ENCODE results near the gene COMMD1.

DNA sequence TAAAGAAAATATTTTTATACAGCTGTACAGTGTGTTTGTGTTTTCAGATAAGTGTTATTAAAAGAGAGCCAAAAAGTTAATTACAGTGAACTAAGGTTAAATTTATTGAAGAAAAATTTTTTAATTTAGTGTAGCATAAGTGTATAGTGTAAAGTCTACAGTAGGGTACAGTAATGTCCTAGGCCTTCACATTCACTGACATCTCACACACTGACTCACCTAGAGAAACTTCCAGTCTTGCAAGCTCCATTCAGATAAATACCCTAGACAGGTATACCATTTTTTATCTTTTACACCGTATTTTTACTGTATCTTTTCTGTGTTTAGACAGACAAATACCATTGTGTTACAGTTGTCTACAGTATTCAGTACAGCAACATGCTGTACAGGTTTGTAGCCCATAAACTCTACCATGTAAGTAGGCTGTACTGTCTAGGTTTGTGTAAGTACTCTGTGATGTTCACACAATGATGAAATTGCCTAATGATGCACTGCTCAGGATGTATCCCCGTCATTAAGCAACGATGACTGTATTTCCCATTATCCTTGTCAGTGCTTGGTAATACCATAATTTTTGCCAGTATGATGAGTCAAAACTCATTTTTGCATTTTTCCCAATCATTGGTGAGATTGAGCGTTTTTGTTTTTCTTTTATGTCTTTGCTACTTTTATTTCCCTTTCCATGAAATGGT is 242.3 kb downstream of the COMMD1 start:
- TF ChIP-seq, protein P1, sequence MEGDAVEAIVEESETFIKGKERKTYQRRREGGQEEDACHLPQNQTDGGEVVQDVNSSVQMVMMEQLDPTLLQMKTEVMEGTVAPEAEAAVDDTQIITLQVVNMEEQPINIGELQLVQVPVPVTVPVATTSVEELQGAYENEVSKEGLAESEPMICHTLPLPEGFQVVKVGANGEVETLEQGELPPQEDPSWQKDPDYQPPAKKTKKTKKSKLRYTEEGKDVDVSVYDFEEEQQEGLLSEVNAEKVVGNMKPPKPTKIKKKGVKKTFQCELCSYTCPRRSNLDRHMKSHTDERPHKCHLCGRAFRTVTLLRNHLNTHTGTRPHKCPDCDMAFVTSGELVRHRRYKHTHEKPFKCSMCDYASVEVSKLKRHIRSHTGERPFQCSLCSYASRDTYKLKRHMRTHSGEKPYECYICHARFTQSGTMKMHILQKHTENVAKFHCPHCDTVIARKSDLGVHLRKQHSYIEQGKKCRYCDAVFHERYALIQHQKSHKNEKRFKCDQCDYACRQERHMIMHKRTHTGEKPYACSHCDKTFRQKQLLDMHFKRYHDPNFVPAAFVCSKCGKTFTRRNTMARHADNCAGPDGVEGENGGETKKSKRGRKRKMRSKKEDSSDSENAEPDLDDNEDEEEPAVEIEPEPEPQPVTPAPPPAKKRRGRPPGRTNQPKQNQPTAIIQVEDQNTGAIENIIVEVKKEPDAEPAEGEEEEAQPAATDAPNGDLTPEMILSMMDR (IDR thresholded peaks at IDR 0.05; ENCODE audit: borderline replicate concordance, extremely low read depth, low read length, poor library complexity, severe bottlenecking) = no peak
- no peak for TF ChIP-seq EZH2 (IDR thresholded peaks at IDR 0.05; ENCODE audit: borderline replicate concordance, low read depth, low read length, severe bottlenecking)
